ENCODE results near the gene MET. TPM values are rescaled to one million over a fixed set of nuclear protein-coding genes. Genes with fewer than 3 reads are reported as not detected.

The MET gene
- total and polyA plus RNA-seq, 2 of the 8 experiments (the other 6 are each of a cell fraction or from before 2014, with no cell fraction given), result 3.5 to 12.9 TPM

GRCh38 chr7:116689790-116690259 is 17.8 kb downstream of the MET start:
- H3K14ac ChIP-seq (ENCODE audit: insufficient read length), result no peak overlapping the region
- no peak overlapping the region for H3K18ac ChIP-seq (ENCODE audit: extremely low read depth, low read length)
- H3K23ac ChIP-seq (ENCODE audit: insufficient read length), result no peak overlapping the region
- H3K79me1 ChIP-seq (ENCODE audit: low read depth, low read length), result no peaks in the 10 kb centered on the region
- H3K27me3 ChIP-seq (replicated peaks in 1 of 4; ENCODE audit: control insufficient read depth in 3 of 4, extremely low read depth in 1 of 4, insufficient read depth in 3 of 4, low read length in 3 of 4), result no peaks in the 10 kb centered on the region
- H4K91ac ChIP-seq (replicated peaks; ENCODE audit: insufficient read length, low read length), result no peak overlapping the region
- H4K20me1 ChIP-seq (replicated peaks in 1 of 2; ENCODE audit: control insufficient read depth in 1 of 2, insufficient read depth in 2 of 2, low read length in 2 of 2), result no peaks in the 10 kb centered on the region
- peaks cover 0 to 12% (median 3%) of the 10 kb centered on the region in 4 experiments; a peak in 3 of 7 replicates for H3K4me1 ChIP-seq (replicated peaks in 1 of 4; ENCODE audit: control insufficient read depth in 3 of 4, insufficient read depth in 4 of 4, low read length in 3 of 4)
- H3K23me2 ChIP-seq (ENCODE audit: low read depth, low read length), result no peaks in the 10 kb centered on the region
- no peak overlapping the region for H2BK5ac ChIP-seq (ENCODE audit: low read depth, low read length)
- no peaks in the 10 kb centered on the region for H3K79me2 ChIP-seq (ENCODE audit: control insufficient read depth in 1 of 2, insufficient read depth in 2 of 2, low read length in 2 of 2)
- no peak overlapping the region for H3K27ac ChIP-seq (ENCODE audit: low read depth, low read length)
- H4K5ac ChIP-seq (ENCODE audit: insufficient read length, low read depth, low read length), result no peak overlapping the region
- no peak overlapping the region for H2BK15ac ChIP-seq (ENCODE audit: low read length)
- DNase-seq (ENCODE audit: low read depth in 1 of 2, low spot score in 2 of 2) (no peak), FAIRE-seq (no peak)
- no peak overlapping the region for H2AFZ ChIP-seq (ENCODE audit: low read length)
- H3K4me3 ChIP-seq (ENCODE audit: extremely low read depth in 1 of 4, insufficient read depth in 2 of 4, low read depth in 3 of 4, low read length in 4 of 4), result no peak overlapping the region
- TF ChIP-seq RAD21 (IDR thresholded peaks at IDR 0.05 in 1 of 2, conservative IDR thresholded peaks at IDR 0.05 in 1 of 2; ENCODE audit: low read depth in 2 of 2, low read length in 2 of 2) (no peak), RFX5 (IDR thresholded peaks at IDR 0.05; ENCODE audit: borderline replicate concordance, low read depth, low read length) (no peak), RXRA (IDR thresholded peaks at IDR 0.05; ENCODE audit: insufficient read depth, low read depth, low read length) (no peak), JUN (IDR thresholded peaks at IDR 0.05; ENCODE audit: low read depth, low read length) (no peak), SP1 (IDR thresholded peaks at IDR 0.05; ENCODE audit: low read depth, low read length) (no peak), SRF (IDR thresholded peaks at IDR 0.05; ENCODE audit: low read depth, low read length) (no peak), TBP (IDR thresholded peaks at IDR 0.05; ENCODE audit: low read depth, low read length) (no peak), JUND (IDR thresholded peaks at IDR 0.05; ENCODE audit: low read length) (no peak), KDM5A (IDR thresholded peaks at IDR 0.05; ENCODE audit: low read length) (no peak), HDAC6 (IDR thresholded peaks at IDR 0.05; ENCODE audit: low read depth, low read length) (no peak), NANOG (IDR thresholded peaks at IDR 0.05; ENCODE audit: insufficient read depth, low read depth, low read length, poor library complexity, severe bottlenecking) (no peak)
- TF ChIP-seq, protein P1, sequence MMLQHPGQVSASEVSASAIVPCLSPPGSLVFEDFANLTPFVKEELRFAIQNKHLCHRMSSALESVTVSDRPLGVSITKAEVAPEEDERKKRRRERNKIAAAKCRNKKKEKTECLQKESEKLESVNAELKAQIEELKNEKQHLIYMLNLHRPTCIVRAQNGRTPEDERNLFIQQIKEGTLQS (IDR thresholded peaks at IDR 0.05; ENCODE audit: insufficient read depth, low read depth, low read length), result no peak
- TF ChIP-seq, protein P2, sequence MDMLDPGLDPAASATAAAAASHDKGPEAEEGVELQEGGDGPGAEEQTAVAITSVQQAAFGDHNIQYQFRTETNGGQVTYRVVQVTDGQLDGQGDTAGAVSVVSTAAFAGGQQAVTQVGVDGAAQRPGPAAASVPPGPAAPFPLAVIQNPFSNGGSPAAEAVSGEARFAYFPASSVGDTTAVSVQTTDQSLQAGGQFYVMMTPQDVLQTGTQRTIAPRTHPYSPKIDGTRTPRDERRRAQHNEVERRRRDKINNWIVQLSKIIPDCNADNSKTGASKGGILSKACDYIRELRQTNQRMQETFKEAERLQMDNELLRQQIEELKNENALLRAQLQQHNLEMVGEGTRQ (IDR thresholded peaks at IDR 0.05; ENCODE audit: low read length), result no peak
- no peak overlapping the region for H3K4me2 ChIP-seq (ENCODE audit: insufficient read depth in 1 of 2, low read depth in 2 of 2, low read length in 2 of 2)
- no peak overlapping the region for H3K4ac ChIP-seq (replicated peaks; ENCODE audit: insufficient read length, low read depth, low read length)
- H3K9me3 ChIP-seq (ENCODE audit: insufficient read depth in 2 of 2, low read depth in 1 of 2, low read length in 1 of 2), result no peaks in the 10 kb centered on the region
- no peak overlapping the region for H3K56ac ChIP-seq (replicated peaks; ENCODE audit: insufficient read length, low read depth, low read length)
- no peaks in the 10 kb centered on the region for H3K36me3 ChIP-seq (ENCODE audit: control insufficient read depth in 2 of 4, insufficient read depth in 4 of 4, low read length in 3 of 4)
- H2BK120ac ChIP-seq (replicated peaks; ENCODE audit: low read depth, low read length), result no peak overlapping the region
- WGBS, 2 experiments (ENCODE audit: extremely low coverage in 1 of 2, insufficient coverage in 1 of 2, insufficient read length in 1 of 2, insufficient replicate concordance in 2 of 2, low coverage in 1 of 2, low lambda C conversion rate in 2 of 2, missing lambda C conversion rate in 1 of 2), result 91% methylated on average over 4 of the region's 4 CpGs; no CpG with 5 or more reads in 1 of the 2 experiments
- CTCF ChIA-PET (ENCODE audit: partially characterized antibody), result no interaction called here
- no peak overlapping the region for H2AK5ac ChIP-seq (ENCODE audit: low read depth, low read length)
- H3K9ac ChIP-seq (replicated peaks in 1 of 4; ENCODE audit: extremely low read depth in 1 of 4, low read depth in 3 of 4, low read length in 3 of 4), result no peak overlapping the region
- POLR2A ChIA-PET (ENCODE audit: partially characterized antibody), result no interaction called here
- no peak overlapping the region for H2BK20ac ChIP-seq (ENCODE audit: low read length)
- no peak overlapping the region; the same call in 1 of the 2 replicates for H4K8ac ChIP-seq (ENCODE audit: extremely low read depth, insufficient read depth, low read length)
- H2BK12ac ChIP-seq (ENCODE audit: low read depth, low read length), result no peak overlapping the region
